Stimulated activated memory B cell treated with anti-CD40 and anti-IgM and Interleukin-4, amounts not matched to agents 10 μg/mL and 1 μg/mL and 100 μg/mL, for 72 hours (primary cell): ENCODE results near the gene ZBTB39.
"Not testable (repeated sequence)": the region's sequence is repeated elsewhere in the genome, so short reads cannot be mapped to it uniquely, and the experiment has no call there.

ENCODE experiments used
- ATAC-seq: fragments of 150-1000 bp; cut with Tn5 transposase; 2 replicates; pipeline ENCODE4 v1.10.0; 2021
- H3K27ac Mint-ChIP-seq: one replicate; pipeline ENCODE4 v1.8.0; 2022; ENCODE audit warnings: mild to moderate bottlenecking, mixed read lengths
- H3K27me3 Mint-ChIP-seq: one replicate; pipeline ENCODE4 v1.8.0; 2022; ENCODE audit warnings: mixed read lengths
- H3K36me3 Mint-ChIP-seq: one replicate; pipeline ENCODE4 v1.8.0; 2022; ENCODE audit warnings: mixed read lengths
- H3K4me1 Mint-ChIP-seq: one replicate; pipeline ENCODE4 v1.8.0; 2022; ENCODE audit warnings: mixed read lengths
- H3K4me3 Mint-ChIP-seq: one replicate; pipeline ENCODE4 v1.8.0; 2022; ENCODE audit warnings: mild to moderate bottlenecking, moderate library complexity, mixed read lengths
- H3K9me3 Mint-ChIP-seq: one replicate; pipeline ENCODE4 v1.8.0; 2022; ENCODE audit warnings: mixed read lengths

The ZBTB39 gene, protein sequence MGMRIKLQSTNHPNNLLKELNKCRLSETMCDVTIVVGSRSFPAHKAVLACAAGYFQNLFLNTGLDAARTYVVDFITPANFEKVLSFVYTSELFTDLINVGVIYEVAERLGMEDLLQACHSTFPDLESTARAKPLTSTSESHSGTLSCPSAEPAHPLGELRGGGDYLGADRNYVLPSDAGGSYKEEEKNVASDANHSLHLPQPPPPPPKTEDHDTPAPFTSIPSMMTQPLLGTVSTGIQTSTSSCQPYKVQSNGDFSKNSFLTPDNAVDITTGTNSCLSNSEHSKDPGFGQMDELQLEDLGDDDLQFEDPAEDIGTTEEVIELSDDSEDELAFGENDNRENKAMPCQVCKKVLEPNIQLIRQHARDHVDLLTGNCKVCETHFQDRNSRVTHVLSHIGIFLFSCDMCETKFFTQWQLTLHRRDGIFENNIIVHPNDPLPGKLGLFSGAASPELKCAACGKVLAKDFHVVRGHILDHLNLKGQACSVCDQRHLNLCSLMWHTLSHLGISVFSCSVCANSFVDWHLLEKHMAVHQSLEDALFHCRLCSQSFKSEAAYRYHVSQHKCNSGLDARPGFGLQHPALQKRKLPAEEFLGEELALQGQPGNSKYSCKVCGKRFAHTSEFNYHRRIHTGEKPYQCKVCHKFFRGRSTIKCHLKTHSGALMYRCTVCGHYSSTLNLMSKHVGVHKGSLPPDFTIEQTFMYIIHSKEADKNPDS

DNA sequence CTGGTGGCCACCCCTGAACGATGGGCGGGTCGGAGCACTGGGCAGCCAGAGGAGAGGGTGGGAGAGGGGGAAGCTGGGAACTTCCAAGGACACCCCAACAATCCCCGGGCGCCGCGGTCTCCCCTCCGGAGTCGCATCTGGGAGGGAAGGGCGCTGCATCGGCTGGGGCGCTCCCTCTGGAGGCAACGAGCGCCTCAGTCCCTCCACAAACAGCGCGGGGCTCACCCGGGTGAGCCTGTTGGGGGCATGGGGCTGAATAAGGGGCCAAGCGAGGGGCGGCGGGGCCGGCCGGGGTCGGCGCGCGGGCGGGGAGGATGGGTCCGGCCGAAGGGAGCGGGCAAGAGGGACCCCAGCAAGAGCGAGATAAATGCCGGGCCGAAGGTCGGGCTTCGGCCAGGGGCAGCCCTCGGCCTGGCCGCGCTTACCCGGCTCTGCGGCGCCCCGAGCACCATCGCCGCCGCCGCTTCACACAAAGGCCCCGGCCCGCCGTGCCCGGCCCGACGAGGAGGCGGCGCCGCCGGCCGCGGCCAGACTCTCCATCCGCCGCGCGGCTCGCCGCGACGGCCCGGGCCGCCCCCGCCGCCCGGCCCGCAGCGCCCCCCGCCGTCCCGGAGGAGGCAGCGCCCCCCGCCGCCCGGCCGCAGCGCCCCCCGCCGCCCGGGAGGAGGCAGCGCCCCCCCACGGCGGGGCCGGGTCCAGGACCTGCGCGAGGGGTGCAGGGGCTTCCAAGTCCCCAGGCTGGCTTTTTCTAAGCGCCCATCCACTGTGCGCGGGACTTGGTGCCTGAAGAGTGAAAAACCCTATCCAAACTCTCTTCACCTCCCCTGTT is at the start of gene ZBTB39:
Gene ZBTB39, minus strand, starts transcription at position 567 of the 829 bp plus-strand sequence. CDS start 1,629 bp downstream, outside the sequence.
- H3K36me3 Mint-ChIP-seq: peaks cover 22% of the 10 kb centered on the region
- peak within 1 kb of the TSS; percentile 86 for H3K4me3 Mint-ChIP-seq
- H3K9me3 Mint-ChIP-seq: no peaks in the 10 kb centered on the region
- peaks cover 42% of the 10 kb centered on the region for H3K4me1 Mint-ChIP-seq
- H3K27ac Mint-ChIP-seq: peak within 1 kb of the TSS; percentile 84
- peak; percentile 93 for ATAC-seq
- no peaks in the 10 kb centered on the region for H3K27me3 Mint-ChIP-seq

DNA sequence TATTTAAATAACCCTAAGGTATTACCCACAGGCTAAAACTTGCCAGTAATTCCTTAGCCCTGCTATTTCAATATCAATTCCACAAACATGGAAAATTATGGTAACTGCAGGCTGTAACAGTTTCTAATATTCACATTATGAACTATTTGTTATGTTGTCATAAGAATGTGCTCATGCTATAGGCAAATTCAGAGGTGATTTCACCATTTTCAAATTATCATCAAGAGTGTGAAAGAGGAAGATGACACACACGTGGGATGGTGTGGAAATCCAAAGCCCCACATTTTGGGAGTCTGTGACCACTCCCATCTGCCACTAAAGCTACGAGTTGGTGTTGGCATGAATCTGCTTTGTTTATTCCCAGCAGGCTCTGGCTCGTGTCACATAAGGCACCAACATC is 49.5 kb upstream of the ZBTB39 start:
- H3K27ac Mint-ChIP-seq: no peak overlapping the region
- H3K27me3 Mint-ChIP-seq: no peaks in the 10 kb centered on the region
- H3K9me3 Mint-ChIP-seq: no peaks in the 10 kb centered on the region
- peaks cover 24% of the 10 kb centered on the region for H3K4me1 Mint-ChIP-seq
- no peak for ATAC-seq
- H3K4me3 Mint-ChIP-seq: no peak overlapping the region
- peaks cover 29% of the 10 kb centered on the region for H3K36me3 Mint-ChIP-seq

DNA sequence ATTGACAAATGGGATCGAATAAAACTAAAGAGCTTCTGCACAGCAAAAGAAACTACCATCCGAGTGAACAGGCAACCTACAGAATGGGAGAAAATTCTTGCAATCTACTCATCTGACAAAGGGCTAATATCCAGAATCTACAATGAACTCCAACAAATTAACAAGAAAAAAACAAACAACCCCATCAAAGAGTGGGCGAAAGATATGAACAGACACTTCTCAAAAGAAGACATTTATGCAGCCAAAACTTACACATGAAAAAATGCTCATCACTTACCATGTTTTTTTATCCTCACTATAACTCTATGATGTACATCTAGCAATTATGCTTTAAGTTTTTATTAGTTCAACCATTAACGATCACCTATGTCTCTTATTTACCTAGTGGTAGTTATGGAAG is 47.6 kb upstream of the ZBTB39 start:
- H3K36me3 Mint-ChIP-seq: peaks cover 24% of the 10 kb centered on the region

DNA sequence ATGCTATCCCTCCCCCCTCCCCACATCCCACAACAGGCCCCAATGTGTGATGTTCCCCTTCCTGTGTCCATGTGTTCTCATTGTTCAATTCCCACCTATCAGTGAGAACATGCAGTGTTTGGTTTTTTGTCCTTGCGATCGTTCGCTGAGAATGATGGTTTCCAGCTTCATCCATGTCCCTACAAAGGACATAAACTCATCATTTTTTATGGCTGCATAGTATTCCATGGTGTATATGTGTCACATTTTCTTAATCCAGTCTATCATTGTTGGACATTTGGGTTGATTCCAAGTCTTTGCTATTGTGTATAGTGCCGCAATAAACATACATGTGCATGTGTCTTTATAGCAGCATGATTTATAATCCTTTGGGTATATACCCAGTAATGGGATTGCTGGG is 46.8 kb upstream of the ZBTB39 start:
- H3K27me3 Mint-ChIP-seq, H3K27ac Mint-ChIP-seq, ATAC-seq, H3K9me3 Mint-ChIP-seq, H3K4me3 Mint-ChIP-seq: not testable (repeated sequence)
- H3K4me1 Mint-ChIP-seq: peaks cover 15% of the 10 kb centered on the region
- peaks cover 17% of the 10 kb centered on the region for H3K36me3 Mint-ChIP-seq

More for the DNA sequence above, 47.6 kb upstream of the ZBTB39 start:
- peaks cover 22% of the 10 kb centered on the region for H3K4me1 Mint-ChIP-seq
- not testable (repeated sequence) for H3K27ac Mint-ChIP-seq, H3K4me3 Mint-ChIP-seq, ATAC-seq, H3K9me3 Mint-ChIP-seq, H3K27me3 Mint-ChIP-seq

DNA sequence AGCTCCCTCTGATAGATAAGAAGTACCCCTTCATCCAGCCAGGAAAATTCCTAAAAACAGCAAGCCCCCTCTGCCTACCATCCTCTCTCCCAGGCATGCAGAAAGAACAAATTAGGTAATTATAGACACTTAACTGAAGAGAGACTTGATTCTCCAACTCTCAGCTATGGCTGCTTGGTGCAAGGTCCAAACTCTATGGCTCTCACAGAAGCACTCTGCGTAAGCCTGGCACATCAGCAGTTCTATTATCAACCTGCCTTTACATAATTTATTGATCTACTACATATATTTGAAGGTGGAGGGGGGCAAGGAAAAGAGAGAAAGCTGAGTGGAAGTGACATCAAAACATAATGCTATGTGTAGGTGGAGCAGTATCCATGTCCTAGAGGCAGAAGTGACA is 44.7 kb upstream of the ZBTB39 start:
- no peak overlapping the region for H3K27ac Mint-ChIP-seq
- ATAC-seq: no peak
- H3K4me1 Mint-ChIP-seq: peaks cover 20% of the 10 kb centered on the region

DNA sequence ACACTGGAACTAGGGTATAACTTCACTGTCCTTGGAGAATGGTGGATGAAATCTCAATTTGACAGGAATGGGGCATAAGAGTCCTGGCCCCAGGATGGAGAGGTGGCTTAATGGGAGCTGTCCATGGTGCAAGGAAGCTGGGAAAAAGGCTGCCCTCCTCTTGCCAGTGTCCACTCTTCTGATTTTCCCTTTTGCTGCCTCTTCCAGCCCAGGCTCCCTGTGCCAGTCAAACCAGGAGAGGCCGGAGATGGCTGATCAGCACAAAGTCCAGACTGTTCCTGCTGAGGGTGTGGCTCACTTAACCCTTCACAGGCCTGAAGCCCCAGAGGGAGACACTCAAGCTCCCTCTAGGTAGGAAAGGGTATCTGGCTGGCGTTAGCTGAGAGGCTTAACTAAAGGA is 43.5 kb upstream of the ZBTB39 start, which contains the start of gene MYO1A:
Gene MYO1A, minus strand, starts transcription at position 240 of the 400 bp plus-strand sequence. CDS start 1,806 bp downstream, outside the sequence.
- Mint-ChIP-seq H3K27ac (peak within 1 kb of the TSS; percentile 52), H3K9me3 (no peaks in the 10 kb centered on the region), H3K4me3 (no peak within 1 kb of the TSS), H3K4me1 (peaks cover 29% of the 10 kb centered on the region), H3K36me3 (peaks cover 5% of the 10 kb centered on the region), H3K27me3 (no peaks in the 10 kb centered on the region)
- no peak for ATAC-seq

More for the DNA sequence above, 44.7 kb upstream of the ZBTB39 start:
- no peak overlapping the region for H3K4me3 Mint-ChIP-seq
- no peaks in the 10 kb centered on the region for H3K27me3 Mint-ChIP-seq
- H3K36me3 Mint-ChIP-seq: peaks cover 5% of the 10 kb centered on the region
- H3K9me3 Mint-ChIP-seq: no peaks in the 10 kb centered on the region

DNA sequence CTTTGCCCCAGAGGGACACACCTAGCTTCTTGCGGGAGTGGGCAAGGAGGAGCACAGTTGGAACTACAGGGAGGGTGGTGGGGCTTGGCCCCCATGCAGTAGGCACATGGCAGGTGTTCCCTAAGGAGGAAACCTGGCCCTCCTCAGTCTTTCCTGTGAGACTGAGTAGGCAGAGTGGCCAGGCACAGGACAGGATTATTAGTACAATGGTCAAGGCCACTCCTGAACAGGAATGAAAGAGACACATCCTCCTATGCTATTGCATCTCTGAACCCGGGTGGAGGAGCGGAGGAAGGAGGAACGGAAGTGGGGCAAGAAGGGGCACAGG is 42.7 kb upstream of the ZBTB39 start:
- no peaks in the 10 kb centered on the region for H3K9me3 Mint-ChIP-seq
- ATAC-seq: no peak
- no peaks in the 10 kb centered on the region for H3K27me3 Mint-ChIP-seq
- peaks cover 29% of the 10 kb centered on the region for H3K4me1 Mint-ChIP-seq
- H3K27ac Mint-ChIP-seq: peak overlapping the region; percentile 52
- H3K36me3 Mint-ChIP-seq: peaks cover 3% of the 10 kb centered on the region
- no peak overlapping the region for H3K4me3 Mint-ChIP-seq

DNA sequence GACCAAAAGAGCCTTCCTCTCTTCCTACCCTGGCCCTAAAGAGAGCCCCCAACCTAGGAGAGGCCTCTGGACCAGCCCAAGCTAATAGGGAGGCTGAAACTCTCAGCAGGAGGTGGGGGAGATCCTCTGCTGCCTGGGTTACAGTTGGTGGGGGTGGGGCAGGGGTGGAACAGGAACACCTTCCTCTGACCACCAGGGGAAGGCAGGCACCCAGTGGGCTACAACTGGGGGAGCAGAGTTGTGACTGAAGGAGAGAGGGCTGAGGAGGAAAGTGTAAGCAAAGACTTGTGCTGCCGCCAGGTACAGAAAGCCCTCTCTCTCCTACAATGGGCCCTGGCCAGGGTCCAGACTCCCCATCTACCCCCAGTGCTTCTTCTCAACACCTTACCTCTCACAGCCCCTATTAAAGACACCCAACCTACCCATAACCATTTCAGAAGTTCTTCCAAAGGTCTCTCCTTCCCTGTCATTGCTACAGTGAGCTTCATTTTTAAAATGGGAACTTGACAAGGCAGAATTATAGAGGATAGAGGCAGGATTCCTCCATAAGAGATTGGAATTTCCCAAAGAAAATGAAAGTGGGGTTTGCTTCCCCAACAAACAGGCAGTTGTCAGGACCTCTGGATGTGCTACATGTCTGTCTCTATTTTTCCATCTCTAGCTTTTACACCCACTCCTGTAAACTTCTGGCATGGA is 42.2 kb upstream of the ZBTB39 start:
- H3K4me1 Mint-ChIP-seq: peaks cover 29% of the 10 kb centered on the region
- H3K27ac Mint-ChIP-seq: peak overlapping the region; percentile 52
- ATAC-seq: no peak
- no peak overlapping the region for H3K4me3 Mint-ChIP-seq
- H3K9me3 Mint-ChIP-seq: no peaks in the 10 kb centered on the region
- no peaks in the 10 kb centered on the region for H3K27me3 Mint-ChIP-seq
- no peaks in the 10 kb centered on the region for H3K36me3 Mint-ChIP-seq

DNA sequence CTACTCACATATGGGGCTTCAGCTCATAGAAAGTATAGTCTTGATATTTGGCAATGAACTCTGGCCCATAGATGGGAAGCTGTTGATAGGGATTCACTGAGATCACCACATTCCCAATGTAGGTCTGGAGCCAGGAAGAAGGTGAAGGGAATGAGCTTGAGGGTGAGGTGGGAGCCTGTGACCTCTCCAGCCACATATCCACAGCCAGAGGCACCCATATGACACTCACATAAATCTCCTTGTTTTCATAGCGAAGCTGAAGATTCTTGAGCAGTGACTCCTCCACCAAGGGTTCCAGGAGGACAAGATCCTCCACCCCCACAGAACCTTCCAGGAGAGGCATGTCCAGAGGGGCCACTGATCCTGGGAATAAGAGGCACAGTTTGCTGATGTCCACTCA is 41.6 kb upstream of the ZBTB39 start:
- ATAC-seq: no peak
- Mint-ChIP-seq H3K4me1 (peaks cover 29% of the 10 kb centered on the region), H3K27me3 (no peaks in the 10 kb centered on the region)

DNA sequence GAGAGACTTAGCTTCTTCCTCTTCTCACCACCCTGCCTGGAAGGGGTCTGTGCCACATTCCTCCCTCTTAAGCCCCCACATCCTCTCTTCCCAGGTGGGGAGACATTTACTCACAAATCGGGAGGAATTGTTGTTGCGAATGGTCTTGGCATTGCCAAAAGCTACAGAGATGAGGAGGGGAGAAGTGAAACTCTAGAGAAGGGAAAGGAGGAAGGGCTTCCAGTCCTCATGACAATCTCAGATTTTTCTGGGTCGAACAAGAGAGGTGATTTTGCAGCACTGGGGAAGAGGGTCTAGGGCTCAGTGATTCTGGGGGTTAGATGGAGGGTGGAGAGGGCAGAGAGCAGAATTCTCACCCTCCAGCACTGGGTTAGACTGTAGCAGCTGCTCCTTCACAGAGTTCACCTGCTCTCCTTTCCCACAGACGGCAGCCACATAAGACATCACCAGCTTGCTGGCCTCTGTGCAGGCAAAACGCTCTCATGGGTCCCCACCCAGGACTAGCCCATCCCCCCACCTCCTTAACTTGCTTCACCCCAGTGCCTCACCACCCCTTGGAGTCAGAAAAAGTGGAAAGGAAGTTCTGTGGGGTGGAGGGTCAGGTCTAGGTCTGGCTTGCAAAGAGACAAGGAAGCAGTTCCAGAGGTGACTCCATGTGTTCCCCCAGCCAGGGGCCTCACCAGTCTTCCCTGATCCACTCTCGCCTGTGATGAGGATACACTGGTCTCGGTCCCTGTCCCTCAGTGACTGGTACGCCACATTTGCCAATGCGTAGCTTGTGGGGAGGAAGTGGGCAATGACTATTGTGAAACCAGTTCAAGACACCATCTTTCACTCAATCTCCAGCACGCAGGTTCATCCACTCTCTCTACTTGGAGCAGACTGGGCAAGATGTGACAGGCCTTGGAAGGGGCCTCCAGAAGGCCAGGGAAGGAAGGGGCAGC is 40.9 kb upstream of the ZBTB39 start:
- no peaks in the 10 kb centered on the region for H3K27me3 Mint-ChIP-seq
- peaks cover 29% of the 10 kb centered on the region for H3K4me1 Mint-ChIP-seq
- H3K36me3 Mint-ChIP-seq: no peaks in the 10 kb centered on the region
- peak overlapping the region; percentile 87 for H3K27ac Mint-ChIP-seq
- no peaks in the 10 kb centered on the region for H3K9me3 Mint-ChIP-seq
- ATAC-seq: peak; percentile 89
- peak overlapping the region; percentile 44 for H3K4me3 Mint-ChIP-seq

More for the DNA sequence above, 41.6 kb upstream of the ZBTB39 start:
- Mint-ChIP-seq H3K27ac (peak overlapping the region; percentile 87), H3K9me3 (no peaks in the 10 kb centered on the region), H3K36me3 (no peaks in the 10 kb centered on the region), H3K4me3 (no peak overlapping the region)

DNA sequence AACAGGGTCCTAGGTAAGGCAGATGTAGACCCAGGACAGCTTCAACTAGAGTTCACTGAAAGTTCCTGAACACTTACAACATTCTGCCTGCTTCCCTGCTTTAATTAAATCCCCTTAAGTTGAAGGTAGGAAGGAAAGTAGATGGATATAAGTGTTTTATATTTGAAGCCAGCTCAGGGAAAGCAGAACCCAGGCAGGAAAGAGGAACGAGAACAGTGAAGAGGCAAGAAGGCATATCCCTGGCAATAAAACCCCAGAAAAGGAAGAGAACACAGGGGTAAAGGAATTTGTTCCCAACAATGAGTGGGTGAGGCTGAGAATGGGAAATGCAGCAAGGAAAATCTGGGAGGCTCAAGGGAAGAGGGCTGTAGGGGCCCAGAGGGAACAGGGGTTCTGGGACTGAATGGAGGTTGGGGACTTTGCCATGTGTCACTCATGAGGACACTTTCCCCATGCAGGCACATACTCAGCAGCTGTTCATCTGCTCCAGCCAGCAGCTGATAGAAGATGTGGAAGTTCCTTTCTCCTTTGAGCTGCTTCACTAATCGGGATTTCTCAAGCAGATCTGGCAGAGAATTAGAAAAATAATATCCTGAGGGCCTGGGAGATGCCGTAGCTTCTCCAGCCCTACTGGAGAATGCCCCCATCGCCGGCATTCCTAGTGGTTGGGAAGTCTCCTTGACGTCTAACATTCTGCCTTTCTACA is 39.9 kb upstream of the ZBTB39 start:
- Mint-ChIP-seq H3K36me3 (no peaks in the 10 kb centered on the region), H3K27ac (peak overlapping the region; percentile 87), H3K9me3 (no peaks in the 10 kb centered on the region), H3K27me3 (no peaks in the 10 kb centered on the region), H3K4me1 (peaks cover 29% of the 10 kb centered on the region), H3K4me3 (no peak overlapping the region)
- no peak for ATAC-seq

DNA sequence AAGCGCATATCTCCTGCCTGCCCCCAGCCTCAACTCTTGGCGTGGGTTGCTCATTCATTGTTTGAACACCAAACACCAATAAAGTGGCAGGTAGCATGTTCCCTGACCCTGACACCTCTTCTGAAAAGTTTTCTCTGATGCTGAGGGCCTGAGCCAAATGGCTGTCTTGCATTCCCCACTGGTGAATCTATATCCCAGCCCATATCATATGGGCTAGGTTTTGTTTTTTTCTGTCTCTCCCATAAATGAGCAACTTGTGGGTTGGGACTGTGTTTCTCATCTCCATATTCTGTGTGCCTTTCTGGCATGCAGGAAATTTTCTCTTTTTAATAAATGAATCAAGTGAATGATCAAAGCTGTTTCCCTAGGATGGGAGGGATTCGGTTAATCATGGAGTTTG is 38.5 kb upstream of the ZBTB39 start:
- Mint-ChIP-seq H3K27me3 (no peaks in the 10 kb centered on the region), H3K9me3 (no peaks in the 10 kb centered on the region), H3K27ac (no peak overlapping the region), H3K4me1 (peaks cover 29% of the 10 kb centered on the region), H3K4me3 (no peak overlapping the region), H3K36me3 (no peaks in the 10 kb centered on the region)
- ATAC-seq: no peak

DNA sequence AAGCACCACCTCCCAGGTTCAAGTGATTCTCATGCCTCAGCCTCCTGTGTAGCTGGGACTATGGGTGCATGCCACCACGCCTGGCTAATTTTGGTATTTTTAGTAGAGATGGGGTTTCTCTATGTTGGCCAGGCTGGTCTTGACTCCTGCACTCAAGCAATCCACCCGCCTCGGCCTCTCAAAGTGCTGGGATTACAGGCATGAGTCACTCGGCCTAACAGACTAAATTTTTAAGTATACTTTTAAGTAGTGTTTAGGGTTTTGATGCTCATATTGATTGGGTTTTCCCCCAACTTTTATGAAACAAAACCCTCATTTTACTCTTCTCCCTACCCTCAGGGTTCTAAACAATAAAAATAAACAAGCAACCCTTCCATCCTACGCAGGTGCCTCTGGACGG is 38.1 kb upstream of the ZBTB39 start:
- H3K9me3 Mint-ChIP-seq: no peaks in the 10 kb centered on the region
- H3K27me3 Mint-ChIP-seq: no peaks in the 10 kb centered on the region
- no peak overlapping the region for H3K4me3 Mint-ChIP-seq
- no peak overlapping the region for H3K27ac Mint-ChIP-seq
- peaks cover 29% of the 10 kb centered on the region for H3K4me1 Mint-ChIP-seq
- ATAC-seq: no peak
- no peaks in the 10 kb centered on the region for H3K36me3 Mint-ChIP-seq
